Measurements from ENCODE around the gene PRIM2. TPM values are rescaled to one million over a fixed set of nuclear protein-coding genes. Genes with fewer than 3 reads are reported as not detected.
"Not testable (repeated sequence)": the region's sequence is repeated elsewhere in the genome, so short reads cannot be mapped to it uniquely, and the experiment has no call there.

The PRIM2 gene
- total and polyA plus RNA-seq, 9 of the 15 experiments (the other 6 are each of a cell fraction or from before 2014, with no cell fraction given): 19.8 to 57.5 (median 33.4) TPM

DNA sequence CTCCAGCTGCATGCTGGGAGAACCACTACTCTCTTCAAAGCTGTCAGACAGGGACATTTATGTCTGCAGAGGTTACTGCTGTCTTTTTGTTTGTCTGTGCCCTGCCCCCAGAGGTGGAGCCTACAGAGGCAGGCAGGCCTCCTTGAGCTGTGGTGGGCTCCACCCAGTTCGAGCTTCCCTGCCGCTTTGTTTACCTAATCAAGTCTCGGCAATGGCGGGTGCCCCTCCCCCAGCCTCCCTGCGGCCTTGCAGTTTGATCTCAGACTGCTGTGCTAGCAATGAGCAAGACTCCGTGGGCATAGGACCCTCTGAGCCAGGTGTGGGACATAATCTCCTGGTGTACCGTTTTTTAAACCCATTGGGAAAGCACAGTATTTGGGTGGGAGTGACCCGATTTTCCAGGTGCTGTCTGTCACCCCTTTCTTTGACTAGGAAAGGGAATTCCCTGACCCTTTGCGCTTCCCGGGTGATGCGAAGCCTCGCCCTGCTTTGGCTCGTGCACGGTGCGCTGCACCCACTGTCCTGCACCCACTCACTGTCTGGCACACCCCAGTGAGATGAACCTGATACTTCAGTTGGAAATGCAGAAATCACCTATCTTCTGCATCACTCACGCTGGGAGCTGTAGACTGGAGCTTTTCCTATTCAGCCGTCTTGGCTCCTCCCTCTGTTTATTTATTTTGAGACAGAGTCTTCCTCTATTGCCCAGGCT lies 43.2 kb upstream of the PRIM2 start:
- ATAC-seq; in situ Hi-C loops (cut with MboI): not testable (repeated sequence)
- peak overlapping the region; percentile 37 for H3K4me2 ChIP-seq (ENCODE audit: insufficient read depth, low read length)

GRCh38 chr6:57275384-57275783 lies 42.0 kb upstream of the PRIM2 start:
- H3K9me1 ChIP-seq (ENCODE audit: control insufficient read depth, insufficient read depth, low read length): no peaks in the 10 kb centered on the region
- no TSS peak for BruUV-seq (replicated peaks)
- no peak for ATAC-seq
- no peak for TF ChIP-seq EP400 (IDR thresholded peaks at IDR 0.05)
- TF ChIP-seq GATAD2B (IDR thresholded peaks at IDR 0.05; ENCODE audit: borderline replicate concordance): no peak
- TF ChIP-seq THRAP3 (IDR thresholded peaks at IDR 0.05; ENCODE audit: borderline replicate concordance): no peak
- TF ChIP-seq, protein P1, sequence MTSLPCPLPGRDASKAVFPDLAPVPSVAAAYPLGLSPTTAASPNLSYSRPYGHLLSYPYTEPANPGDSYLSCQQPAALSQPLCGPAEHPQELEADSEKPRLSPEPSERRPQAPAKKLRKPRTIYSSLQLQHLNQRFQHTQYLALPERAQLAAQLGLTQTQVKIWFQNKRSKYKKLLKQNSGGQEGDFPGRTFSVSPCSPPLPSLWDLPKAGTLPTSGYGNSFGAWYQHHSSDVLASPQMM (CRISPR knock-in tag; IDR thresholded peaks at IDR 0.05): no peak
- no peak for TF ChIP-seq HMGN3 (IDR thresholded peaks at IDR 0.05; ENCODE audit: borderline replicate concordance, extremely low read depth, insufficient read length, low read depth, low read length)
- no peak for TF ChIP-seq ETS2 (tag; IDR thresholded peaks at IDR 0.05; ENCODE audit: borderline replicate concordance, poor library complexity, severe bottlenecking)
- no peak for TF ChIP-seq NEUROD1 (IDR thresholded peaks at IDR 0.05; ENCODE audit: borderline replicate concordance, low read depth, low read length, partially characterized antibody)
- TF ChIP-seq TCF3 (CRISPR knock-in tag; IDR thresholded peaks at IDR 0.05): no peak
- TF ChIP-seq ELF4 (CRISPR knock-in tag; IDR thresholded peaks at IDR 0.05): no peak
- no peak for TF ChIP-seq TFE3 (CRISPR knock-in tag; IDR thresholded peaks at IDR 0.05)
- TF ChIP-seq HDAC6 (IDR thresholded peaks at IDR 0.05; ENCODE audit: low read depth, low read length): no peak
- no peak overlapping the region for H3K27ac ChIP-seq (ENCODE audit: extremely low read depth, low read depth, low read length)
- no peak overlapping the region for H2AFZ ChIP-seq (ENCODE audit: low read depth, low read length)
- no peaks in the 10 kb centered on the region for H3K79me2 ChIP-seq (ENCODE audit: control insufficient read depth, insufficient read depth, low read length)
- H3K4me2 ChIP-seq (ENCODE audit: insufficient read depth, low read length): no peak overlapping the region
- no peak for FAIRE-seq
- H3K27me3 ChIP-seq (ENCODE audit: control insufficient read depth in 2 of 2, insufficient read depth in 2 of 2, low read length in 2 of 2): peaks cover 0 to 12% of the 10 kb centered on the region in 2 experiments; a peak in 2 of 5 replicates
- no peaks in the 10 kb centered on the region for H4K20me1 ChIP-seq (replicated peaks; ENCODE audit: control insufficient read depth, insufficient read depth, low read length)
- peaks cover 0 to 3% of the 10 kb centered on the region in 2 experiments; a peak in 2 of 5 replicates for H3K4me1 ChIP-seq (replicated peaks in 1 of 2; ENCODE audit: control insufficient read depth in 2 of 2, insufficient read depth in 2 of 2, low read length in 2 of 2)
- no peaks in the 10 kb centered on the region for H3K36me3 ChIP-seq (ENCODE audit: control insufficient read depth, insufficient read depth, low read length)
- H3K4me3 ChIP-seq: no peak overlapping the region
- no peak overlapping the region for H3K9ac ChIP-seq (ENCODE audit: insufficient read depth in 1 of 2, low read depth in 2 of 2, low read length in 2 of 2)
- ChIA-PET POLR2A (no interaction called here), CTCF (ENCODE audit: low intra/inter-chr PET ratio) (no interaction called here)
- DNase-seq (ENCODE audit: extremely low read depth in 1 of 4, low spot score in 3 of 4): no peak
- 34% methylated on average over 3 of the region's 3 CpGs for WGBS (ENCODE audit: insufficient coverage, low coverage, missing lambda C conversion rate)
- no peaks in the 10 kb centered on the region for H3K9me3 ChIP-seq (replicated peaks; ENCODE audit: control insufficient read depth, insufficient read depth, low read depth, low read length)
- intact Hi-C loops (cut with micrococcal nuclease): no loop called here
- in situ Hi-C loops (cut with MboI): no loop called here

More for the DNA sequence above, 43.2 kb upstream of the PRIM2 start:
- H3K9me3 ChIP-seq (replicated peaks; ENCODE audit: control insufficient read depth, insufficient read depth, low read depth, low read length); H3K36me3 ChIP-seq (ENCODE audit: control insufficient read depth, insufficient read depth, low read length); H3K9me1 ChIP-seq (ENCODE audit: control insufficient read depth, insufficient read depth, low read length); BruUV-seq (replicated peaks); H3K9ac ChIP-seq (ENCODE audit: insufficient read depth in 1 of 2, low read depth in 2 of 2, low read length in 2 of 2); H3K27me3 ChIP-seq (ENCODE audit: control insufficient read depth in 2 of 2, insufficient read depth in 2 of 2, low read length in 2 of 2); H3K4me1 ChIP-seq (replicated peaks in 1 of 2; ENCODE audit: control insufficient read depth in 2 of 2, insufficient read depth in 2 of 2, low read length in 2 of 2); H4K20me1 ChIP-seq (replicated peaks; ENCODE audit: control insufficient read depth, insufficient read depth, low read length); FAIRE-seq; CTCF ChIA-PET (ENCODE audit: low intra/inter-chr PET ratio); intact Hi-C loops (cut with micrococcal nuclease); H3K79me2 ChIP-seq (ENCODE audit: control insufficient read depth, insufficient read depth, low read length); H3K27ac ChIP-seq (ENCODE audit: extremely low read depth, low read depth, low read length); H3K4me3 ChIP-seq: not testable (repeated sequence)
- POLR2A ChIA-PET: interaction anchor here (1.2 kb wide), 1 partner anchor 16 kb away, joined by 3 read pairs; no protein-coding TSS in a partner anchor
- peak in 1 of 2 experiments; percentile 37; a peak in 2 of 4 replicates for TF ChIP-seq FOXK2 (conservative IDR thresholded peaks at IDR 0.05 in 1 of 2, IDR thresholded peaks at IDR 0.05 in 1 of 2; ENCODE audit: low read depth in 2 of 2)
- peak in 1 of 3 experiments; percentile 40 for TF ChIP-seq YY1 (IDR thresholded peaks at IDR 0.05; ENCODE audit: borderline replicate concordance in 1 of 3, control insufficient read depth in 1 of 3, extremely low read depth in 1 of 3, insufficient read depth in 3 of 3, insufficient read length in 1 of 3, insufficient replicate concordance in 2 of 3, low read depth in 1 of 3, low read length in 2 of 3)
- H2AFZ ChIP-seq (ENCODE audit: low read depth, low read length): peak overlapping the region; percentile 72
- peak in 1 of 4 experiments; percentile 50 for DNase-seq (ENCODE audit: extremely low read depth in 1 of 4, low spot score in 3 of 4)
- 24% methylated on average over 14 of the region's 17 CpGs for WGBS (ENCODE audit: insufficient coverage, low coverage, missing lambda C conversion rate)
